GM12891 (cell line): ENCODE results near the gene KDM4B.

Source experiments
- DNase-seq: peaks from one replicate; pipeline ENCODE4 v3.0.0; 2011; ENCODE audit warnings: low spot score; ENCODE audit not compliant: insufficient read length
- FAIRE-seq: peaks from 2 replicates; lab custom pipeline; 2011; peaks lifted over from hg19 to GRCh38; lab: Jason Lieb, UNC
- PAX5 ChIP-seq: IDR thresholded peaks from 2 replicates; pipeline ENCODE4 v1.6.1; 2011; ENCODE audit warnings: low read length, moderate library complexity, mild to moderate bottlenecking; ENCODE audit not compliant: insufficient read depth, severe bottlenecking
- POLR2A ChIP-seq: IDR thresholded peaks from 2 replicates; pipeline ENCODE4 v1.6.1; 2011; ENCODE audit warnings: low read depth, low read length, control low read depth
- POLR2AphosphoS5 ChIP-seq: IDR thresholded peaks from 2 replicates; pipeline ENCODE4 v1.6.1; 2011; ENCODE audit warnings: low read depth, low read length, control low read depth
- POU2F2 ChIP-seq: IDR thresholded peaks from 2 replicates; pipeline ENCODE4 v1.6.1; 2011; ENCODE audit warnings: low read depth, mild to moderate bottlenecking, control low read depth, low read length, moderate library complexity
- SPI1 ChIP-seq: IDR thresholded peaks from 2 replicates; pipeline ENCODE4 v1.6.1; 2011; ENCODE audit warnings: low read depth, low read length, control low read depth
- TAF1 ChIP-seq: IDR thresholded peaks from 2 replicates; pipeline ENCODE4 v1.6.1; 2011; ENCODE audit warnings: low read depth, low read length, control low read depth

KDM4B gene

GRCh38 chr19:5124111-5124855 is 155.4 kb downstream of the KDM4B start:
- TF ChIP-seq POLR2AphosphoS5 (no peak), SPI1 (no peak), PAX5 (no peak), TAF1 (no peak), POLR2A (no peak), POU2F2 (no peak)
- DNase-seq (no peak), FAIRE-seq (no peak)

GRCh38 chr19:5125376-5125775 is 156.5 kb downstream of the KDM4B start:
- DNase-seq (no peak), FAIRE-seq (no peak)
- TF ChIP-seq POU2F2 (no peak), SPI1 (no peak), POLR2AphosphoS5 (no peak), PAX5 (no peak), POLR2A (no peak), TAF1 (no peak)

DNA sequence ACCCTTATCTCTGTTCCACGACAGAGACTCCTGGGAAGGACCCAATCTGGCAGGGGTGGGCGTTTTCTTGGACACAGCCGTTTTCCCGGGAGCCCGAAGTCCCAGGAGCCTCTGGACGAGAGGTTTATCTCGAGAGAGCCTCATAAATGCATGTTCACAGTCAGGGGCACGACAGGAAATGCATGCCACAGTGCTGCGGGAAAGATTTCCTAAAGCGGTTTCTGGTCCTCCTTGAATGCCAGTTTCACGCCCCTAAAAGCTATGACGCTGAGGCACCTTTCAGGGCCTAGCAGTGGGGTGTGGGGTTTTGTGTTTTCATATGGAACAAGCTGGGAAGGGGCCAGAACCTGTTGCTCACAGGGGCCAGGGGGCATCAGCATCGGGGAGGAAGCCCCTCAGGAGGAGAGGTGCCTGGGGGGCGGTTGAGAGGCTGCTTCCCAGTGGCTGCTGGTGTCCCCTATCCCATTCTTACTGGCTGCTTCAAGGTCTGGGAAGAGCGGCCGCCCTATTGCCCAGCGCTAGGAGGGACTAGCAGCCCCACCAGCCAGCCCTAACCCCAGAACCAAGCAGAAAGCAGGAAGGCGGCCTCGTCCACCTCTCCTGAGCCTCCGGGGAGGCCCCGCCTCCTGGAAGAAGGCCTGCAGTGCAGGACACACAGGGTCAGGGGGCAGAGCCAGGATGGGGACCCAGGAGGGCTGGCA is 157.0 kb downstream of the KDM4B start:
- DNase-seq = no peak
- TF ChIP-seq SPI1 = no peak
- TF ChIP-seq PAX5 = no peak
- TF ChIP-seq POLR2A = no peak
- TF ChIP-seq TAF1 = no peak
- TF ChIP-seq POU2F2 = no peak
- TF ChIP-seq POLR2AphosphoS5 = no peak
- no peak for FAIRE-seq

GRCh38 chr19:5126498-5127223 is 157.7 kb downstream of the KDM4B start:
- DNase-seq (peak; percentile 61), FAIRE-seq (no peak)
- no peak for TF ChIP-seq TAF1
- TF ChIP-seq PAX5 = no peak
- TF ChIP-seq POLR2AphosphoS5 = no peak
- TF ChIP-seq SPI1 = no peak
- no peak for TF ChIP-seq POLR2A
- no peak for TF ChIP-seq POU2F2

DNA sequence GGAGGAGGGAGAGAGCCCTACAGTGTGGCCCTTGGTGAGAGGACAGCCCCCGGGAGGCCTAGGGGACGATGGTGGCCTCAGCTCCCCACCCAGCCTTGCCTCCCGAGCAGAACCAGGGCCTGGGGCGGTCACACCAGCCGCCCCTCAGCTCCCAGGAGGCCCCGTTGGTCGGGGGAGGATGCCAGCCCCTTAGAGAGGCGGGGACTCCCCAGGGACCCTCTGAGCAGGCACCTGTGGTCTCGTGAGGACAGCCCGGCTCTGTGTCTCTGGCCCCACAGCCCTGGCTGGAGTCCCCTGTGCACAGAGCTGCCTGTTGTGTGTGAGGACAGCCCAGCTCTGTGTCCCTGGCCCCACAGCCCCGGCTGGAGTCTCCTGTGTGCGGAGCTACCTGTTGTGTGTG is 158.8 kb downstream of the KDM4B start:
- no peak for TF ChIP-seq TAF1
- no peak for TF ChIP-seq POLR2A
- no peak for TF ChIP-seq PAX5
- TF ChIP-seq POLR2AphosphoS5 = no peak
- TF ChIP-seq POU2F2 = no peak
- no peak for TF ChIP-seq SPI1

GRCh38 chr19:5128251-5128935 is 159.5 kb downstream of the KDM4B start:
- no peak for TF ChIP-seq POU2F2
- no peak for TF ChIP-seq SPI1
- no peak for TF ChIP-seq POLR2AphosphoS5
- TF ChIP-seq PAX5 = no peak
- TF ChIP-seq TAF1 = no peak
- FAIRE-seq (no peak), DNase-seq (no peak)

More for the DNA sequence above, 158.8 kb downstream of the KDM4B start:
- DNase-seq (no peak), FAIRE-seq (no peak)

- no peak for DNase-seq
- peak; percentile 13 for FAIRE-seq
- no peak for TF ChIP-seq POLR2AphosphoS5
- no peak for TF ChIP-seq POLR2A
- no peak for TF ChIP-seq POU2F2
- TF ChIP-seq PAX5 = no peak
- no peak for TF ChIP-seq SPI1
- no peak for TF ChIP-seq TAF1
These were observed 160.1 kb downstream of the KDM4B start for GRCh38 chr19:5128936-5129389.

DNA sequence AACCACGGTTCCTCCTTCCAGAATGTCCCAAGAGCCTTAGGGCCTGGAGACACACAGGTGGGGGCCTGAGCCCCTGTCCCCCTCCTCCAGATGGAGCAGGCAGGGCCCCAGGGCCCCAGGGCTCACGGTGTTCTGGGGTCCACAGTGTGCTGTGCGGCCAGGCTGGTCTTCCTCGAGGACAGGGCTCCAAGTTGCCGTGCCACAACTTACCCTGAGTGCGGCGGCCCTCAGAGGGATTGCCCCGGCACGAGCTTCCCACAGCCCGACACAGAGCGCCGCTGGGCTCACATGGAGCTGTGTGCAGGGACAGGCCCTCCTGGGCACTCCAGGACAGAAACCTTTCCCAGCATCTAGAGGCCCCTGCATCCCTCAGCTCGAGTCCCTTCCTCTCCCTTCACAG is 160.8 kb downstream of the KDM4B start:
- no peak for TF ChIP-seq SPI1
- no peak for TF ChIP-seq POU2F2
- TF ChIP-seq POLR2A = no peak
- no peak for TF ChIP-seq PAX5
- no peak for TF ChIP-seq TAF1
- no peak for TF ChIP-seq POLR2AphosphoS5
- no peak for DNase-seq
- peak; percentile 61 for FAIRE-seq
